ENCODE results near the gene FAM174B.

- no peak for TF ChIP-seq EZH2phosphoT487 (conservative IDR thresholded peaks at IDR 0.05; ENCODE audit: low read length)
- no peak for TF ChIP-seq CTCF (IDR thresholded peaks at IDR 0.05; ENCODE audit: insufficient read depth, low read length, poor library complexity, severe bottlenecking)
Measured at GRCh38 chr15:92620991-92621390, 34.6 kb downstream of the FAM174B start.

Measured in SU-DHL-6 (cell line).